IPS-20b (cell line): Measurements from ENCODE around the gene LRRN2.

Experiments
- H3K27ac ChIP-seq: one replicate; pipeline ENCODE4 v1.5.1; 2013; ENCODE audit warnings: low read length
- H3K27me3 ChIP-seq: 2 replicates; pipeline ENCODE4 v1.6.1; 2013; ENCODE audit warnings: mild to moderate bottlenecking, low read length, inconsistent platforms; ENCODE audit not compliant: insufficient read depth
- H3K36me3 ChIP-seq: 2 replicates; pipeline ENCODE4 v1.6.1; 2013; ENCODE audit warnings: low read depth, mild to moderate bottlenecking, inconsistent platforms, low read length, moderate library complexity; ENCODE audit not compliant: insufficient read depth
- H3K4me1 ChIP-seq: 2 replicates; pipeline ENCODE4 v1.6.1; 2013; ENCODE audit warnings: mild to moderate bottlenecking, control low read depth, inconsistent platforms, low read length, moderate library complexity; ENCODE audit not compliant: insufficient read depth
- H3K4me3 ChIP-seq: 2 replicates; pipeline ENCODE4 v1.5.1; 2013; ENCODE audit warnings: mild to moderate bottlenecking, low read length, inconsistent platforms
- H3K9ac ChIP-seq: 2 replicates; pipeline ENCODE4 v1.6.1; 2013; ENCODE audit warnings: low read depth, mild to moderate bottlenecking, inconsistent platforms, low read length, moderate library complexity
- H3K9me3 ChIP-seq: 2 replicates; pipeline ENCODE4 v1.6.1; 2013; ENCODE audit warnings: mild to moderate bottlenecking, low read depth, low read length, inconsistent platforms; ENCODE audit not compliant: insufficient read depth

Gene LRRN2

DNA sequence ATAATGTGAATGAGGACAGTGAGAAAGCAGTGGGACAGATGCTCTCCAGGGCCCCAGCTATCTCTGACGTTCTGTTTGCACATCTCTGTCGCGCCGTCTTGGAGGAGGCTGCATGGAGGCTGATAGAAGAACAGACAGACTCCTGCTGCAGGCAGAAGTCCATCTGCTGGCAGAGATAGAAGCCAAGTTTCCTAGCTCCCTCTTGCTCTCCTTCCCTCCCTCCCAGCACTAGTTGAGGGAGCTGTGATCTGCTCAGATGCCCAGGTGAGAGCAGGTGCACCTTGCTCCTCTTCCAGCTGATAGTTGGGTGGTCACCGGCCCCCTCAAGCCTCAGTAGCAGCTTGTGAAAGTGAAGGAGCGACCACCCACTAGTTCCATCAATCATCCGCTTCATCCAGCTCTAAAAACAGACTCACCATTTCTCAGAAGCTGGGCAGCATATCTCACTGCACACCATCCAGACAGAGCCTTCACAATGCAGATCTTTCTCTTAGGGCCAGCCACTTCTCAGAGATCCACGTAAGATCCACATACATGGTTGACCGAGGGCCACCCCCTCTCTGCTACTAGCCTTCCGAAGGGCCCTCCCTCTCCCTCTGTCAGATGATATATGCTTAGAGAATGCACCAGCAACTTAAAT is 12.9 kb downstream of the LRRN2 start:
- H3K27me3 ChIP-seq = no peaks in the 10 kb centered on the region
- H3K36me3 ChIP-seq = no peaks in the 10 kb centered on the region
- no peak overlapping the region for H3K27ac ChIP-seq
- H3K9me3 ChIP-seq = no peaks in the 10 kb centered on the region
- no peak overlapping the region for H3K9ac ChIP-seq
- H3K4me1 ChIP-seq = peaks cover 4% of the 10 kb centered on the region; the same call in 1 of the 2 replicates
- no peak overlapping the region for H3K4me3 ChIP-seq

DNA sequence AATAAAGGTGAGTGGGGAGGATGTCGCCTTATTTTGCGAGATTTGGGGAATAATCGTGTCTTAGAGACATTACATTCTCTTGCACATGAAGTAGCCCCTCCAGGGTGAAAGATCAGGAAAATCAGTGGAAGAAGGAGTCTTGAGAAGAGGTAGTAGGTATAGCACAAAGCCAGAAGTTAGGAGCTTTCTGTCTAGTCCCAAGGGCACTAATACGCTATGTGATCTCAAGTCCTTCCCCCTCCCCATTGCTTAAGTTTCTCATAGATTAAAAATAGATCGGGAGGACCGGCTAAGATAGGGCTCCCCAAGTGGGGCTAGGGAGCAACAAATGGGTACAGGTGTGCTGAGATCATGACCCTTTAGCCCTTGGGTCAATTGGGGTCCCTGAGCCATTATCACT is 13.5 kb downstream of the LRRN2 start:
- H3K36me3 ChIP-seq = no peaks in the 10 kb centered on the region
- no peak overlapping the region for H3K4me3 ChIP-seq
- H3K9me3 ChIP-seq = no peaks in the 10 kb centered on the region; the same call in 1 of the 2 replicates
- H3K27ac ChIP-seq = no peak overlapping the region
- no peaks in the 10 kb centered on the region for H3K27me3 ChIP-seq
- peaks cover 4% of the 10 kb centered on the region; the same call in 1 of the 2 replicates for H3K4me1 ChIP-seq
- no peak overlapping the region for H3K9ac ChIP-seq

DNA sequence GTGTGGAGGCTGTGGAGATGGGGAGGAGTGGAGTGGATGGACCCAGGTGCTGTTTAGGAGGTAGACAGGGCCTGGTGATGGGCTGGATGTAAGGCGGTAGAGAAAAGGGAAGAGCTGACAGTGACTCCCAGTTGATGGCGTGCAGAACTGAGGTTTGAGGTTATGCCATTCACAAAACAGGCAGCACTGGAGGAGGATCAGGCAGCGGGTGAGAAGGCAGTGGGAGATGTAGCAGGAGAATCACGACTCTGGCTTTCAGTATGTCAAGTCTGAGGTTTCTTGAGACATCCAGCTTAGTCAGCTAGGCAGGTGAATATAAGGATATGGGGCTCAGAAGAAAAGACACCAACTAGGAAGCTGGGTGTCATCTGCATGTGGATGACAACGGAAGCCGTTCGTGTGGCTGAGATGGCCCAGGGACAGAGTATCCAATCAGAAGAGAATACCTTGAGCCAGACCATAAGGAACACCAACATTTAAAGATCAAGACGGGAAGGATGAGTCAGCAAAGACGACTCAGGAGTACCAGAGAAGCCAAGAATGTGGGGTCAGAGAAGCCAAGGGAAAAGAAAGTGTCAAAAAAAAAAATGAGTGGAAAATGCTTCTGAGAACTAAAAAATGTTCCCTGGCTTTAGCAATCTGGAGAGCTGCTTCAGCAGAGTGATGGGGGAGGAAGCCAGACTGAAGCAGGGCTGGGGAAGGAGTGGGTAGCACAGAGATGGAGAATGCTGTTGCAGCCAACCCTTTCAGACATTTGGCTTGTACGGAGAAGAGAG is 15.2 kb downstream of the LRRN2 start:
- H3K9me3 ChIP-seq = no peaks in the 10 kb centered on the region; the same call in 1 of the 2 replicates
- peaks cover 4% of the 10 kb centered on the region; the same call in 1 of the 2 replicates for H3K4me1 ChIP-seq
- H3K27me3 ChIP-seq = no peaks in the 10 kb centered on the region
- no peaks in the 10 kb centered on the region for H3K36me3 ChIP-seq
- H3K9ac ChIP-seq = no peak overlapping the region
- no peak overlapping the region for H3K4me3 ChIP-seq
- no peak overlapping the region for H3K27ac ChIP-seq

DNA sequence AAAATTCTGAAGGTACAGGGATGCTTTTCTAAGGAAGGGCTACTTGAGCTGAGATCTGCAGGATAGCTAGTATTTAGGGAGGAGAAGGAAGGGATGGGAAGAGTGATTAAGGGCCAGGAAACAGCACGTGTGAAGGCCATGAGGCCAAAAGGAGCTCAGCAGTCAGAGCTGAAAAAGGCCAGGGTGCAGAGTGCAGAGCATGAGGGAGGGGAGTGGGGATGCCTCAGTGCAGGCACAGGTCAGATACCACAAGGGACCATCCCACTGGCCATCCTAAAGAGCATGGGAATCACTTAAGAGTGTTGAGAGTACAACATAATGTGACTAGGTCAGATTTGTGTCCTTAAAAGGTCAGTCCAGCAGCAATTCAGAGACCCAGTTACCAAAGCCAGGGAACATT is 16.0 kb downstream of the LRRN2 start:
- H3K36me3 ChIP-seq = no peaks in the 10 kb centered on the region
- no peaks in the 10 kb centered on the region for H3K27me3 ChIP-seq

DNA sequence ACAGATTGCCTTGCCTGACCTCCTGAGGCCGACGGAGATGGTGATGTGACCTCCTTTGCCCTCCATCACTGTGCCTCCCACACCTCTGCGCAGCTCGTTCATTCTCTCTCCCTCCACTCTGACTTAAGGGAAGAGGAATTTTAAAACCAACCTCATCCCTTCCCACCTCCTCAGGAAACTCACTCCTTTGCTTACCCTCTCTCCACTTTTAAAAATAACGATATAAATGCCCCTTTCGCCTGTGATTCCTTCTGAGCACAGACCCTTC is 21.2 kb downstream of the LRRN2 start:
- no peaks in the 10 kb centered on the region for H3K36me3 ChIP-seq
- no peak overlapping the region for H3K27ac ChIP-seq
- H3K9ac ChIP-seq = no peak overlapping the region
- no peaks in the 10 kb centered on the region; the same call in 1 of the 2 replicates for H3K9me3 ChIP-seq
- no peak overlapping the region for H3K4me3 ChIP-seq
- H3K27me3 ChIP-seq = no peaks in the 10 kb centered on the region
- no peaks in the 10 kb centered on the region for H3K4me1 ChIP-seq

More for the DNA sequence above, 16.0 kb downstream of the LRRN2 start:
- H3K27ac ChIP-seq = no peak overlapping the region
- peaks cover 4% of the 10 kb centered on the region; the same call in 1 of the 2 replicates for H3K4me1 ChIP-seq
- H3K9ac ChIP-seq = no peak overlapping the region
- H3K4me3 ChIP-seq = no peak overlapping the region
- no peaks in the 10 kb centered on the region; the same call in 1 of the 2 replicates for H3K9me3 ChIP-seq

DNA sequence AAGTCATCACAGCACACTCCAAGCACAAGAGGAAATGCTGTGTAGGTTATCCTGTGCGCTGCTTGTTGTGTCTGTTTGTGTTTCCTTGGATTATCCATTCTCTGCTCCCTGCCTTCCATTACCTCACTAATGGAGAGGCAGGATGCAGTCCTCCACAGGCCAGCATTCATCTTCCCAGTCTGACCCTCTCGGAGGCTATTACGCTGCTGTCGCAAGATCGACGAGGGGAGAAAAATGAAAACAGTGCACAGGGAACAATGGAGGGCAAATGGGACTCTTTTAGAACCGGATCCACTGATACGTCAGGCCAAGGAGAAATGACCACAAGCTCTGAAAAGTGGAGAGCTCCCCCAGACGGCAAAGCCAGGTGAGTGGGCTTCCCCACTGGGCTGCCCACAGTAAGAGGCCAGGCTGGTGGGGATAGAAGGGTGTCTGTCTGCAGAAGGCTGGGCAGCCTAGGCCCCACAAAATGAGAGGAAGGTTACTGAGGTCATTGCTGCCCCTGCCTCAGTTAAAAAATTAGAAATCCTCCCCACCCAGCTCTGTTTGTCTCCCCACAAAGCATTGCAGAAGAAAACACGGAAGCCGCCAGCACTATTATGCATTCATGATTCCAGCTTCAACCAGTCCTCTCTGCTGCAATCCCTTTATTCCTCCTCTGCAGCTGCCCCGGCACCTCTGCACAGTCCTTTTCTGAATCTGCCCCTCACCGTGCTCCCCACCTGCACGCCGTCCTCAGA is 21.7 kb downstream of the LRRN2 start:
- Histone ChIP-seq H3K4me1 (no peaks in the 10 kb centered on the region), H3K36me3 (no peaks in the 10 kb centered on the region)

DNA sequence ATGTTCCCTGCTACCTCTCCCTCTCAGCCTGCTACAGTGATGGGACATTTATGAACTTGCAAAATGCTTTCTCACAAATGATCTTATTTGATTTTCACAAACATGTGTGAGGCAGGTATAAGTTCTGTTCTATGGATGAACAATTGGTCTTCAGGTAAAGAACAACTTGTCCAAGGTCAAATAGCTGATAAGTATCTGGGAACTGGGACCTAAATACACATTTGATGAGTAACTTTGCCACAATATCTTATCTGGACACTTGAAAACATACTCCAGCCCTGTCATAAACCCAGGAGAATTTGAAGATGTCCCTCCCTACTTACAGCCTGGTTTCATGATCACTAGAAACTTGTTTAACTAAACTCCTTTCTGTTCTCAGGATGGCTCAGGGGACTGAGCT is 23.0 kb downstream of the LRRN2 start:
- H3K4me3 ChIP-seq = no peak overlapping the region
- H3K27ac ChIP-seq = no peak overlapping the region
- no peaks in the 10 kb centered on the region; the same call in 1 of the 2 replicates for H3K9me3 ChIP-seq
- no peaks in the 10 kb centered on the region for H3K27me3 ChIP-seq
- H3K36me3 ChIP-seq = no peaks in the 10 kb centered on the region
- no peaks in the 10 kb centered on the region for H3K4me1 ChIP-seq
- H3K9ac ChIP-seq = no peak overlapping the region

More for the DNA sequence above, 21.7 kb downstream of the LRRN2 start:
- Histone ChIP-seq H3K9ac (no peak overlapping the region), H3K9me3 (no peaks in the 10 kb centered on the region; the same call in 1 of the 2 replicates), H3K4me3 (no peak overlapping the region), H3K27me3 (no peaks in the 10 kb centered on the region), H3K27ac (no peak overlapping the region)

DNA sequence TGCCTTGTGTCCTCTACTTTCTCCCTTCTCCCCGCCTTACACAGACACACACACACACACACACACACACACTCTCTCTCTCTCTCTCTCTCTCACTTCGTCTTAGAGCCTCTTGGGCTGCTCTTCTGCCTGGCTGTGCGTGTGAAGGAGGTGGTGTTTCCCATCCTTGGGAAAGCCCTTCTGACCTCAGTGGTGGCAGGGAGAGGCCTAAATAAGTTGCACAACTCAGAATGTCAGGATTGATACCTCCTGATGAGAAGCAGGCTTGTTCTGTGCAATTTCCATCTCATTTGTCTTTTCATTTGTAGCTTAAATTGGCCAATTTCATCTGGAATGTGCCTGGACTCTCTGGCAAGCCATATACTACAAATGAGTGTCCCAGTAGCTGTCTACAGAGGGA is 25.0 kb downstream of the LRRN2 start:
- no peaks in the 10 kb centered on the region for H3K4me1 ChIP-seq
- no peak overlapping the region for H3K4me3 ChIP-seq
- no peaks in the 10 kb centered on the region for H3K9me3 ChIP-seq
- no peak overlapping the region for H3K9ac ChIP-seq
- no peaks in the 10 kb centered on the region for H3K36me3 ChIP-seq
- H3K27ac ChIP-seq = no peak overlapping the region
- H3K27me3 ChIP-seq = no peaks in the 10 kb centered on the region

DNA sequence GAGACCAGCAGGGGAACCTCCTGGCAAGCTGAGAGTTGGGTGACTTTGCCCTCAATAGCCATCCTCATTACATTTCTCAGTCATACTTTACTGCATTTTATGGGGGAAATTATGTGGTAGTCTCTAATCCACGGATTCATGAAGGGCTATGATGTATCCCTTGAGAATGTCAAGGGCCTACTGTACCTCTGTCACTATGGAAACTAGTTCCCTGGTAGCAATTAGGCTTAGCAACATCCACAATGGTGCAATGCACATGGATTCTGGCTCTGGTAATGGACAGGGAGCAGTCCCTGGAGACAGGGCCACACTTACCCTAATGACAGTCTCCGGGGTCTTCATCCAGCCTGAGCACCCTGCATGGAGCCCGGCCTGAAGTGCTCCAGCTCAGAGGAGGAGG is 26.5 kb downstream of the LRRN2 start:
- Histone ChIP-seq H3K4me3 (no peak overlapping the region), H3K4me1 (no peaks in the 10 kb centered on the region), H3K27me3 (no peaks in the 10 kb centered on the region), H3K9me3 (no peaks in the 10 kb centered on the region), H3K27ac (no peak overlapping the region), H3K36me3 (no peaks in the 10 kb centered on the region), H3K9ac (no peak overlapping the region)

DNA sequence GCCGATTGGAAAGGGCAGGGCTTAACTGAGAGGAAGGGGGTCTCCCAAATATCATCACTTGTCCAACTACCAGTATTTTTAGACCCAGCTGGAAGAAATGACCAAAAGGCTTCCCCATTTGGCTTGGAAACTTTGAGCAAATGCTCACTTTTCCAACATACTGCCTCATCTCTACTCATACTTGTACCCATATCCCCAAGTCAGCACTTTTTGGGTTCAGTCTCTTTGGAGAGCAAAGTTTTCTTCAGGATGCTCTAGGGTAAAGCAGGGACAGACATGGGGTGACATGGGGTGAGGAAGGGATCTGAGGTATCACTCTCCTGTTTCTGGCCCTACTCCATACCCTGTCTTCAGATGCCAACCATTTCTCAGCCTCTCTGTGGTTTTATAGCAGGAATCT is 27.2 kb downstream of the LRRN2 start:
- no peak overlapping the region for H3K9ac ChIP-seq
- H3K9me3 ChIP-seq = no peaks in the 10 kb centered on the region
- no peaks in the 10 kb centered on the region for H3K36me3 ChIP-seq
- H3K4me3 ChIP-seq = no peak overlapping the region
- peaks cover 3% of the 10 kb centered on the region; the same call in 1 of the 2 replicates for H3K27me3 ChIP-seq
- H3K27ac ChIP-seq = no peak overlapping the region
- H3K4me1 ChIP-seq = no peaks in the 10 kb centered on the region

DNA sequence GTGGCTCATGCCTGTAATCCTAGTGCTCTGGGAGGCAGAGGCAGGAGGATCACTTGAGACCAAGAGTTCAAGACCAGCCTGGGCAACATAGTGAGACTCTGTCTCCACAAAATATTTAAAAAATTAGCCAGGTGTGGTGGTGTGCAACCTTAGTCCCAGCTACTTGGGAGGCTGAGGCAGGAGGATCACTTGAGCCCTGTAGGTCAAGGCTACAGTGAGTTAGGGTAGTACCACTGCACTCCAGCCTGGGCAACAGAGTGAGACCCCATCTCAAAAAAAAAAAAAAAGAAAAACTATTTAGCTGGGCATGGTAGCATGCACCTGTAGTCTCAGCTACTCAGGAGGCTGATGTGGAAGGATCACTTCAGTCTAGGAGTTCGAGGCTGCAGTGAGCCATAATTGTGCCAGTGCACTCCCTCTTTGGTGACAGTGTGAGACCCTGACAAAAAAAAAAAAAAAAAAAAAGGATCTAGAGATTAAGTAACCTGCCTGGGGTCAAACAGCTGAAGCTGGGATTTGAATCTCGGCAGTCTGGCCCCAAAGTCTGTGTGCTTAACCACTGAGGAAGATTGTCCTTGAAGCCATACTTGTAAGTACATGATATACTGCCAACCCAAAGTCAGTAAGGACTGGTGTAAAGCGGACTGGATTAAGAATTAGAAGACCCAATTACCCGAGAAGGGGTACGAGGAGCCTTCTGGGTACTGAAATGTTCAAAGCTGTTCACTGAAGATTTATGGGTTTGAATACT is 31.8 kb downstream of the LRRN2 start:
- Histone ChIP-seq H3K9me3 (no peaks in the 10 kb centered on the region), H3K36me3 (no peaks in the 10 kb centered on the region), H3K27me3 (peaks cover 28% of the 10 kb centered on the region), H3K4me3 (no peak overlapping the region), H3K4me1 (peaks cover 21% of the 10 kb centered on the region), H3K9ac (no peak overlapping the region), H3K27ac (no peak overlapping the region)
